ENCODE data around the gene TRMT10C. TPM values are rescaled to one million over a fixed set of nuclear protein-coding genes. Genes with fewer than 3 reads are reported as not detected.
"Not testable (repeated sequence)": the region's sequence is repeated elsewhere in the genome, so short reads cannot be mapped to it uniquely, and the experiment has no call there.

The TRMT10C gene
- total and polyA plus RNA-seq, 2 donors (not counting 1 experiment from before 2014, with no cell fraction given): 13.2 to 25.3 TPM

DNA sequence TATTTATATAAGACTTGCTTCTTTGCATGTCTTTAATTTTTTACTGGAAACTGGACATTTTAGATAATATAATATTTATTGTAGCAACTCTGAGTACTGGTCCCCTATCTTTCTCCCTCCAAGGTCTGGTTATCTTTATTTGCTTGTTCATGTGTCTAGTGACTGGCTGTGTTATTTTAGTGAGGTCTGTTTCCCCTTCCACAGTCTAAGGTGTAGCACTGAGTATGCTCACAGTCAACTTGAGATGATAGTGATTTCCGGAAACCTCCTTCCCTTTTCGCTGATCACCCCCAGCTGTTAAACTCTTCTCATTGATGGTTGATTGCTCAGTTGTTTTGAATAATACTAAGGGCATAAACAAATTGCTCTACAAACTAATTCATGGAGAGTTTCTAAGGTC, 49.4 kb downstream of the TRMT10C start:
- Mint-ChIP-seq H3K9me3 (ENCODE audit: insufficient read depth) (no peaks in the 10 kb centered on the region), H3K4me1 (peaks cover 11% of the 10 kb centered on the region), H3K27me3 (no peaks in the 10 kb centered on the region), H3K4me3 (no peak overlapping the region), H3K27ac (peak overlapping the region; percentile 1)
- no CpG with 5 or more reads among the region's 2 CpGs for WGBS (ENCODE audit: insufficient coverage)
- Histone ChIP-seq H3K27ac (ENCODE audit: low read length in 2 of 2) (no peak overlapping the region), H3K4me3 (ENCODE audit: control extremely low read depth in 1 of 5, extremely low read depth in 1 of 5, insufficient read depth in 1 of 5, low read depth in 2 of 5, low read length in 4 of 5) (no peak overlapping the region), H3K27me3 (replicated peaks in 1 of 4; ENCODE audit: control extremely low read depth in 1 of 4, control insufficient read depth in 3 of 4, insufficient read depth in 4 of 4, low read length in 3 of 4) (no peaks in the 10 kb centered on the region), H3K9ac (ENCODE audit: low read length) (no peak overlapping the region), H3K4me2 (replicated peaks; ENCODE audit: low read depth, low read length, poor library complexity, severe bottlenecking) (no peak overlapping the region), H3K4me1 (ENCODE audit: control insufficient read depth in 2 of 2, insufficient read depth in 2 of 2, low read length in 2 of 2) (peaks cover 3 to 9% of the 10 kb centered on the region in 2 donors), H3K79me2 (ENCODE audit: control insufficient read depth, insufficient read depth, low read length) (no peaks in the 10 kb centered on the region), H3K36me3 (replicated peaks in 1 of 2; ENCODE audit: control extremely low read depth in 1 of 2, control insufficient read depth in 1 of 2, extremely low read depth in 1 of 2, insufficient read depth in 2 of 2, low read length in 1 of 2) (no peaks in the 10 kb centered on the region), H2AFZ (ENCODE audit: insufficient read depth, low read depth, low read length, poor library complexity, severe bottlenecking) (no peak overlapping the region), H4K20me1 (ENCODE audit: control insufficient read depth, insufficient read depth, low read length, poor library complexity, severe bottlenecking) (no peaks in the 10 kb centered on the region), H3K9me3 (ENCODE audit: control extremely low read depth in 1 of 3, control insufficient read depth in 2 of 3, insufficient read depth in 1 of 3, low read length in 2 of 3) (no peaks in the 10 kb centered on the region)
- intact Hi-C loops (cut with micrococcal nuclease): no loop called here
- TF ChIP-seq CTCF (IDR thresholded peaks at IDR 0.05) (no peak), EZH2 (IDR thresholded peaks at IDR 0.05; ENCODE audit: borderline replicate concordance, insufficient read depth, low read depth, low read length, poor library complexity, severe bottlenecking) (no peak)
- CTCF ChIA-PET: no interaction called here
- DNase-seq (no peak), ATAC-seq (ENCODE audit: low read depth) (no peak)
- POLR2A ChIA-PET: no interaction called here

DNA sequence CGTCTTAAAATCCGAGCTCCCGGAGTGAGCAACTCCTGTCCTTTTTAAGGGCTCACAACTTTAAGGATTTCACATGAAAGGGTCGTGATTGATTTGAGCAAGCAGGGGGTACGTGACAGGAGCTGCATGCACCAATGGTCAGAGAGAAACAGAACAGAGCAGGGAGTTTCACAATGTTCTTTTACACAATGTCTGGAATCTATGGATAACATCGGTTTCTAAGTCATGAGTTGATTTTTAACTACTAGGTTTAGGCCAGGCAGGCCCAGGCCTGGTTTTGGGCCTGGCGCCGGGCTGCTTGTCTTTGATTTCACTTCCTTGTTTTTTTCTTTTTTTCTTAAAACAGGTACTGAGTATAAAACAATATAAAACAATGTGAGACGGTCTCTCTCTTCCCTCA, 51.3 kb downstream of the TRMT10C start:
- H4K20me1 ChIP-seq (ENCODE audit: control insufficient read depth, insufficient read depth, low read length, poor library complexity, severe bottlenecking); POLR2A ChIA-PET; H3K4me3 Mint-ChIP-seq; H3K79me2 ChIP-seq (ENCODE audit: control insufficient read depth, insufficient read depth, low read length); H3K9me3 ChIP-seq (ENCODE audit: control extremely low read depth in 1 of 3, control insufficient read depth in 2 of 3, insufficient read depth in 1 of 3, low read length in 2 of 3); H3K27me3 Mint-ChIP-seq; H3K4me1 ChIP-seq (ENCODE audit: control insufficient read depth in 2 of 2, insufficient read depth in 2 of 2, low read length in 2 of 2); H3K27me3 ChIP-seq (replicated peaks in 1 of 4; ENCODE audit: control extremely low read depth in 1 of 4, control insufficient read depth in 3 of 4, insufficient read depth in 4 of 4, low read length in 3 of 4); H3K36me3 ChIP-seq (replicated peaks in 1 of 2; ENCODE audit: control extremely low read depth in 1 of 2, control insufficient read depth in 1 of 2, extremely low read depth in 1 of 2, insufficient read depth in 2 of 2, low read length in 1 of 2); H3K9ac ChIP-seq (ENCODE audit: low read length); ATAC-seq (ENCODE audit: low read depth); intact Hi-C loops (cut with micrococcal nuclease); H3K9me3 Mint-ChIP-seq (ENCODE audit: insufficient read depth); CTCF ChIA-PET; H3K4me3 ChIP-seq (ENCODE audit: control extremely low read depth in 1 of 5, extremely low read depth in 1 of 5, insufficient read depth in 1 of 5, low read depth in 2 of 5, low read length in 4 of 5): not testable (repeated sequence)
- H3K27ac ChIP-seq (ENCODE audit: low read length in 2 of 2): peak overlapping the region in 1 of 2 donors; percentile 26
- WGBS (ENCODE audit: insufficient coverage): 100% methylated on average over 3 of the region's 9 CpGs
- peak overlapping the region; percentile 19 for H3K4me2 ChIP-seq (replicated peaks; ENCODE audit: low read depth, low read length, poor library complexity, severe bottlenecking)
- DNase-seq: peak; percentile 35
- H3K27ac Mint-ChIP-seq: peak overlapping the region; percentile 80
- peaks cover 11% of the 10 kb centered on the region for H3K4me1 Mint-ChIP-seq
- H2AFZ ChIP-seq (ENCODE audit: insufficient read depth, low read depth, low read length, poor library complexity, severe bottlenecking): peak overlapping the region; percentile 63

All from B cell (primary cell).